ENCODE data around the gene CTH. TPM values are rescaled to one million over a fixed set of nuclear protein-coding genes. Genes with fewer than 3 reads are reported as not detected.

CTH gene
- total RNA-seq, 1 experiment from 2014 or later, result 14.7 TPM

GRCh38 chr1:70429757-70430156, 18.7 kb downstream of the CTH start:
- no peak overlapping the region for H2AFZ ChIP-seq (ENCODE audit: low read depth, low read length, poor library complexity, severe bottlenecking)
- RAD21 ChIA-PET (ENCODE audit: low non-redundant PET in 1 of 2, low total read pairs in 2 of 2, uncharacterized antibody in 2 of 2, unreplicated experiment in 2 of 2), result no interaction called here
- H3K36me3 ChIP-seq (ENCODE audit: control insufficient read depth in 1 of 2, insufficient read depth in 2 of 2, low read length in 2 of 2), result 0 out of 4 replicates have a peak, but pooled peaks cover 0 to 2% of the 10 kb centered on the region in 2 experiments
- BruUV-seq (replicated peaks), result no TSS peak
- TF ChIP-seq EZH2phosphoT487 (IDR thresholded peaks at IDR 0.05; ENCODE audit: borderline replicate concordance) (no peak), TCF7L2 (IDR thresholded peaks at IDR 0.05; ENCODE audit: borderline replicate concordance, extremely low read depth, insufficient read depth, insufficient read length) (peak; percentile 73)
- intact Hi-C loops (cut with micrococcal nuclease), result no loop called here
- H3K27ac ChIP-seq (ENCODE audit: low read depth, low read length), result peak overlapping the region; percentile 38; the same call in 1 of the 2 replicates
- POLR2A ChIA-PET, result interaction anchor here (2.8 kb wide), 1 partner anchor 18 kb away, joined by 12 read pairs; the partner anchor contains the start of gene CTH
- DNase-seq (ENCODE audit: low read depth, low spot score) (no peak), ATAC-seq (no peak)
- peak overlapping the region; percentile 18; the same call in 1 of the 2 replicates for H3K4me2 ChIP-seq (ENCODE audit: low read length)
- no peaks in the 10 kb centered on the region for H3K9me3 ChIP-seq (ENCODE audit: control insufficient read depth in 1 of 2, insufficient read depth in 1 of 2, low read depth in 1 of 2, low read length in 2 of 2)
- H3K9me2 ChIP-seq (ENCODE audit: insufficient read depth), result no peaks in the 10 kb centered on the region
- H3K27me3 ChIP-seq (ENCODE audit: insufficient read depth, low read length), result no peaks in the 10 kb centered on the region
- H3K4me1 ChIP-seq (ENCODE audit: control insufficient read depth in 1 of 2, insufficient read depth in 2 of 2, low read length in 2 of 2), result peaks cover 12 to 25% of the 10 kb centered on the region in 2 experiments
- no peak overlapping the region for H3K4me3 ChIP-seq (replicated peaks in 1 of 2; ENCODE audit: low read depth in 1 of 2, low read length in 2 of 2)
- H3K9ac ChIP-seq (ENCODE audit: low read length), result no peak overlapping the region
- CTCF ChIA-PET, result no interaction called here
- no peaks in the 10 kb centered on the region for H4K20me1 ChIP-seq (ENCODE audit: insufficient read depth)
- H3K79me2 ChIP-seq (ENCODE audit: insufficient read depth, low read length), result no peaks in the 10 kb centered on the region

GRCh38 chr1:70431317-70431716, 20.2 kb downstream of the CTH start:
- H3K27ac ChIP-seq (ENCODE audit: low read depth, low read length), result no peak overlapping the region
- POLR2A ChIA-PET, result interaction anchor here (2.8 kb wide), 1 partner anchor 20 kb away, joined by 12 read pairs; the partner anchor contains the start of gene CTH
- H3K9me2 ChIP-seq (ENCODE audit: insufficient read depth), result no peaks in the 10 kb centered on the region
- DNase-seq (ENCODE audit: low read depth, low spot score) (no peak), ATAC-seq (no peak)
- no peak overlapping the region for H3K4me3 ChIP-seq (replicated peaks in 1 of 2; ENCODE audit: low read depth in 1 of 2, low read length in 2 of 2)
- CTCF ChIA-PET, result no interaction called here
- no peak overlapping the region for H2AFZ ChIP-seq (ENCODE audit: low read depth, low read length, poor library complexity, severe bottlenecking)
- no peaks in the 10 kb centered on the region for H4K20me1 ChIP-seq (ENCODE audit: insufficient read depth)
- no peak overlapping the region for H3K4me2 ChIP-seq (ENCODE audit: low read length)
- no peak for TF ChIP-seq TCF7L2 (IDR thresholded peaks at IDR 0.05; ENCODE audit: borderline replicate concordance, extremely low read depth, insufficient read depth, insufficient read length)
- no peak for TF ChIP-seq ATF3 (IDR thresholded peaks at IDR 0.05)
- no peak for TF ChIP-seq JUND (IDR thresholded peaks at IDR 0.05)
- TF ChIP-seq FOSL1 (IDR thresholded peaks at IDR 0.05; ENCODE audit: low read depth), result no peak
- TF ChIP-seq EZH2 (IDR thresholded peaks at IDR 0.05), result no peak
- TF ChIP-seq ZFX (IDR thresholded peaks at IDR 0.05), result no peak
- TF ChIP-seq SRF (IDR thresholded peaks at IDR 0.05; ENCODE audit: low read depth), result no peak
- no peak for TF ChIP-seq ZNF274 (IDR thresholded peaks at IDR 0.05; ENCODE audit: low read depth, low read length)
- TF ChIP-seq SIN3A (IDR thresholded peaks at IDR 0.05; ENCODE audit: low read depth), result no peak
- no peak for TF ChIP-seq REST (IDR thresholded peaks at IDR 0.05; ENCODE audit: low read depth)
- no peak for TF ChIP-seq MAX (IDR thresholded peaks at IDR 0.05)
- no peak for TF ChIP-seq RAD21 (IDR thresholded peaks at IDR 0.05; ENCODE audit: low read depth)
- H3K9ac ChIP-seq (ENCODE audit: low read length), result no peak overlapping the region
- no peaks in the 10 kb centered on the region for H3K9me3 ChIP-seq (ENCODE audit: control insufficient read depth in 1 of 2, insufficient read depth in 1 of 2, low read depth in 1 of 2, low read length in 2 of 2)
- intact Hi-C loops (cut with micrococcal nuclease), result no loop called here
- no TSS peak for BruUV-seq (replicated peaks)
- H3K79me2 ChIP-seq (ENCODE audit: insufficient read depth, low read length), result no peaks in the 10 kb centered on the region
- RAD21 ChIA-PET (ENCODE audit: low non-redundant PET in 1 of 2, low total read pairs in 2 of 2, uncharacterized antibody in 2 of 2, unreplicated experiment in 2 of 2), result no interaction called here
- peaks cover 11 to 24% of the 10 kb centered on the region in 2 experiments for H3K4me1 ChIP-seq (ENCODE audit: control insufficient read depth in 1 of 2, insufficient read depth in 2 of 2, low read length in 2 of 2)
- 0 out of 4 replicates have a peak, but pooled peaks cover 0 to 3% of the 10 kb centered on the region in 2 experiments for H3K36me3 ChIP-seq (ENCODE audit: control insufficient read depth in 1 of 2, insufficient read depth in 2 of 2, low read length in 2 of 2)
- H3K27me3 ChIP-seq (ENCODE audit: insufficient read depth, low read length), result no peaks in the 10 kb centered on the region
